GM19452 (cell line): Measurements from ENCODE around the gene KRT80.
"Not testable (repeated sequence)": the region's sequence is repeated elsewhere in the genome, so short reads cannot be mapped to it uniquely, and the experiment has no call there.

Experiments used
- ATAC-seq: cut with Tn5 transposase; IDR thresholded peaks from one replicate; pipeline ENCODE4 v1.9.1; 2021; ENCODE audit not compliant: unreplicated experiment

The KRT80 gene

GRCh38 chr12:52191841-52192791, at the start of gene KRT80:
Gene KRT80 (minus strand): TSS chr12:52192014. CDS start chr12:52191902, 112 bp downstream.
- ATAC-seq = no peak

GRCh38 chr12:52241205-52241842, 49.5 kb upstream of the KRT80 start:
- no peak for ATAC-seq

GRCh38 chr12:52240247-52240646, 48.4 kb upstream of the KRT80 start:
- ATAC-seq = not testable (repeated sequence)

GRCh38 chr12:52239767-52240166, 48.0 kb upstream of the KRT80 start:
- ATAC-seq = no peak

GRCh38 chr12:52238916-52239646, 47.3 kb upstream of the KRT80 start:
- ATAC-seq = no peak

- ATAC-seq = no peak
Observed at GRCh38 chr12:52238207-52238840, 46.5 kb upstream of the KRT80 start.

GRCh38 chr12:52236386-52237050, 44.7 kb upstream of the KRT80 start:
- ATAC-seq = no peak

GRCh38 chr12:52235822-52236361, 44.1 kb upstream of the KRT80 start:
- ATAC-seq = no peak

- no peak for ATAC-seq
Observed at GRCh38 chr12:52235001-52235764, 43.4 kb upstream of the KRT80 start.

- no peak for ATAC-seq
Observed at GRCh38 chr12:52234223-52234810, 42.5 kb upstream of the KRT80 start.

GRCh38 chr12:52233462-52234207, 41.8 kb upstream of the KRT80 start:
- ATAC-seq = no peak

GRCh38 chr12:52232674-52233461, 41.1 kb upstream of the KRT80 start, which contains the start of gene KRT7:
Gene KRT7 (plus strand): TSS chr12:52233243. CDS start chr12:52233297, 54 bp downstream.
- no peak for ATAC-seq

GRCh38 chr12:52232203-52232673, 40.4 kb upstream of the KRT80 start:
- ATAC-seq = no peak

- ATAC-seq = no peak
Observed at GRCh38 chr12:52231305-52232202, 39.7 kb upstream of the KRT80 start.

- ATAC-seq = no peak
Observed at GRCh38 chr12:52230364-52231281, 38.8 kb upstream of the KRT80 start.
